OCI-LY7 (cell line): Measurements from ENCODE around the gene COL25A1. TPM values are rescaled to one million over a fixed set of nuclear protein-coding genes. Genes with fewer than 3 reads are reported as not detected.
A peak's percentile ranks its signal among the peaks of the same experiment; 100 is the strongest.

Source experiments
- BruUV-seq: library from RNA; stranded (reverse); fragments of 400-500 nt; replicated peaks from 2 replicates; lab custom pipeline; 2021; lab: Mats Ljungman, UMichigan
- CTCF ChIA-PET: fragments of 300-600 bp; sonication (Branson Sonifier 250); formaldehyde crosslinking; loops from one replicate; lab custom pipeline; 2022; ENCODE audit warnings: antibody characterized with exemption; ENCODE audit not compliant: unreplicated experiment; lab: Charles Lee
- POLR2A ChIA-PET: fragments of 300-600 bp; sonication (Branson Sonifier 250); formaldehyde crosslinking; loops from one replicate; lab custom pipeline; 2022; ENCODE audit warnings: antibody characterized with exemption; lab: Charles Lee
- DNase-seq: peaks from one replicate; pipeline ENCODE4 v3.0.0-alpha.2; 2015; ENCODE audit warnings: low spot score
- H2AFZ ChIP-seq: fragments of 200-600 bp; sonication (generic), shearing (Covaris generic); 2 replicates; pipeline ENCODE4 v1.6.1; 2014; ENCODE audit warnings: mild to moderate bottlenecking, antibody characterized with exemption, low read length, moderate library complexity
- H3K27ac ChIP-seq: fragments of 200-600 bp; sonication (generic); 2 replicates; pipeline ENCODE4 v1.5.1; 2014; ENCODE audit warnings: mixed run types, low read depth, mild to moderate bottlenecking, moderate library complexity, low read length, inconsistent platforms; ENCODE audit not compliant: poor library complexity, severe bottlenecking
- H3K36me3 ChIP-seq: fragments of 200-600 bp; sonication (generic); 2 replicates; pipeline ENCODE4 v1.6.1; 2014; ENCODE audit warnings: mild to moderate bottlenecking, antibody characterized with exemption, low read length, moderate library complexity, mixed read lengths; ENCODE audit not compliant: insufficient read depth
- H3K4me1 ChIP-seq: fragments of 200-600 bp; sonication (generic); 2 replicates; pipeline ENCODE4 v1.5.1; 2014; ENCODE audit warnings: mild to moderate bottlenecking, low read length; ENCODE audit not compliant: insufficient read depth, poor library complexity, severe bottlenecking
- H3K4me2 ChIP-seq: fragments of 200-600 bp; sonication (generic); 2 replicates; pipeline ENCODE4 v1.6.1; 2014; ENCODE audit warnings: mild to moderate bottlenecking, low read length
- H3K4me3 ChIP-seq: fragments of 200-600 bp; sonication (generic); 2 replicates; pipeline ENCODE4 v1.5.1; 2014; ENCODE audit warnings: mild to moderate bottlenecking, low read depth, low read length; ENCODE audit not compliant: poor library complexity, severe bottlenecking
- H3K79me2 ChIP-seq: fragments of 200-600 bp; sonication (generic); 2 replicates; pipeline ENCODE4 v1.6.1; 2016; ENCODE audit warnings: low read depth, mild to moderate bottlenecking, low read length, moderate library complexity, mixed read lengths; ENCODE audit not compliant: insufficient read depth
- H3K9me2 ChIP-seq: fragments of 200-600 bp; sonication (generic); 2 replicates; pipeline ENCODE4 v1.6.1; 2016; ENCODE audit warnings: mild to moderate bottlenecking, low read length, mixed read lengths; ENCODE audit not compliant: insufficient read depth
- H3K9me3 ChIP-seq: fragments of 200-600 bp; sonication (generic); 2 replicates; pipeline ENCODE4 v1.6.1; 2014; ENCODE audit warnings: mild to moderate bottlenecking, mixed run types, low read length, mixed read lengths
- H4K20me1 ChIP-seq: fragments of 200-600 bp; sonication (generic); 2 replicates; pipeline ENCODE4 v1.6.1; 2014; ENCODE audit warnings: mild to moderate bottlenecking, antibody characterized with exemption, low read length, moderate library complexity, mixed read lengths; ENCODE audit not compliant: insufficient read depth
- CTCF ChIP-seq: fragments of 200-600 bp; sonication (generic); conservative IDR thresholded peaks from 2 replicates; pipeline ENCODE4 v1.5.1; 2014; ENCODE audit warnings: mild to moderate bottlenecking, antibody characterized with exemption, low read length, moderate library complexity, mixed read lengths
- EZH2phosphoT487 ChIP-seq: fragments of 200-600 bp; sonication (generic); IDR thresholded peaks from 2 replicates; pipeline ENCODE4 v1.6.1; 2018; ENCODE audit warnings: low read depth, borderline replicate concordance, mild to moderate bottlenecking, mixed run types, antibody characterized with exemption, low read length, moderate library complexity, mixed read lengths
- intact Hi-C: fragments of 100-400 bp; cut with micrococcal nuclease; formaldehyde crosslinking; loops from one replicate; pipeline ENCODE4 v1.10.0; 2022; ENCODE audit not compliant: unreplicated experiment
- total RNA-seq, 2 experiments: library from RNA; depleted of rRNA in 1 of 2; stranded (reverse); fragments of >200 nt in 1 of 2; shearing (Covaris generic) in 1 of 2; gene quantifications; 2 replicates each; pipeline ENCODE4 v1.2.3, GENCODE V29; 2014 to 2022

Gene COL25A1
- total RNA-seq, 2 experiments from 2014 or later, result not detected

- Histone ChIP-seq H2AFZ (no peak overlapping the region), H3K27ac (no peak overlapping the region), H3K4me2 (no peak overlapping the region), H3K9me2 (no peaks in the 10 kb centered on the region), H3K9me3 (no peaks in the 10 kb centered on the region), H3K4me3 (no peak overlapping the region), H3K4me1 (no peaks in the 10 kb centered on the region), H3K36me3 (no peaks in the 10 kb centered on the region), H3K79me2 (no peaks in the 10 kb centered on the region), H4K20me1 (no peaks in the 10 kb centered on the region)
- ChIA-PET CTCF (no interaction called here), POLR2A (no interaction called here)
- BruUV-seq, result no TSS peak
- intact Hi-C loops, result no loop called here
- DNase-seq, result no peak
- TF ChIP-seq EZH2phosphoT487 (no peak), CTCF (no peak)
Observed at GRCh38 chr4:109301651-109302360, 652 bp downstream of the COL25A1 start.

- POLR2A ChIA-PET, result interaction anchor here (0.6 to 1.4 kb wide), 4 partner anchors 13 to 1431 kb away, joined by 4 to 7 read pairs (median 4); no protein-coding TSS in a partner anchor
- Histone ChIP-seq H3K9me3 (no peaks in the 10 kb centered on the region), H3K9me2 (no peaks in the 10 kb centered on the region), H4K20me1 (no peaks in the 10 kb centered on the region), H3K36me3 (no peaks in the 10 kb centered on the region), H3K4me3 (no peak overlapping the region), H2AFZ (no peak overlapping the region), H3K79me2 (no peaks in the 10 kb centered on the region), H3K4me1 (no peaks in the 10 kb centered on the region), H3K27ac (no peak overlapping the region), H3K4me2 (no peak overlapping the region)
- CTCF ChIA-PET, result no interaction called here
- no peak for TF ChIP-seq EZH2phosphoT487
- peak; percentile 79 for TF ChIP-seq CTCF
- intact Hi-C loops, result loop anchor here (10.0 kb wide), 2 partner anchors 106 to 614 kb away; no protein-coding TSS in a partner anchor
- DNase-seq, result peak; percentile 13
- no TSS peak for BruUV-seq
Observed at GRCh38 chr4:109298279-109299010, 4.0 kb downstream of the COL25A1 start.
